ENCODE measurements around the gene MYCT1. TPM values are rescaled to one million over a fixed set of nuclear protein-coding genes. Genes with fewer than 3 reads are reported as not detected.

The MYCT1 gene
- total and polyA plus RNA-seq, 2 donors from 2014 or later, result 6.4 to 14.2 TPM

DNA sequence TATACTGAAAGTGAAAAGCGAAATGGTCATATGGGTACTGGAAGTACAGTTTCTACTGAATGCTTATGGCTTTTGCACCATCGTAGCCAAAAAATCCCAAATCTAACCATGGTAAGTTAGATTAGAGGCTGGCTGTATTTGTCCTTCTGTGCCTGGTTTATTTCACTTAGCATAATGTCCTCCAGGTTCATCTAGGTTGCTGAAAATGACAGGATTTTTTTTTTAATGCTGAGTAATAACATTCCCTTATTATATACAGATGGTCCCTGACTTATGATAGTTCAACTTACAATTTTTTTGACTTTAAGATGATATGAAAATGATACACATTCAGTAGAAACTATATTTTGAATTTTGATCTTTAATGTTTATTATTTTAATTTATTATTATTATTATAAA, 7.6 kb downstream of the MYCT1 start:
- DNase-seq (no peak), FAIRE-seq (no peak)
- TF ChIP-seq, protein P1, sequence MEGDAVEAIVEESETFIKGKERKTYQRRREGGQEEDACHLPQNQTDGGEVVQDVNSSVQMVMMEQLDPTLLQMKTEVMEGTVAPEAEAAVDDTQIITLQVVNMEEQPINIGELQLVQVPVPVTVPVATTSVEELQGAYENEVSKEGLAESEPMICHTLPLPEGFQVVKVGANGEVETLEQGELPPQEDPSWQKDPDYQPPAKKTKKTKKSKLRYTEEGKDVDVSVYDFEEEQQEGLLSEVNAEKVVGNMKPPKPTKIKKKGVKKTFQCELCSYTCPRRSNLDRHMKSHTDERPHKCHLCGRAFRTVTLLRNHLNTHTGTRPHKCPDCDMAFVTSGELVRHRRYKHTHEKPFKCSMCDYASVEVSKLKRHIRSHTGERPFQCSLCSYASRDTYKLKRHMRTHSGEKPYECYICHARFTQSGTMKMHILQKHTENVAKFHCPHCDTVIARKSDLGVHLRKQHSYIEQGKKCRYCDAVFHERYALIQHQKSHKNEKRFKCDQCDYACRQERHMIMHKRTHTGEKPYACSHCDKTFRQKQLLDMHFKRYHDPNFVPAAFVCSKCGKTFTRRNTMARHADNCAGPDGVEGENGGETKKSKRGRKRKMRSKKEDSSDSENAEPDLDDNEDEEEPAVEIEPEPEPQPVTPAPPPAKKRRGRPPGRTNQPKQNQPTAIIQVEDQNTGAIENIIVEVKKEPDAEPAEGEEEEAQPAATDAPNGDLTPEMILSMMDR (IDR thresholded peaks at IDR 0.05; ENCODE audit: borderline replicate concordance, extremely low read depth, insufficient read depth), result no peak
- H3K4me3 ChIP-seq (ENCODE audit: low read length in 3 of 3), result no peak overlapping the region
- H3K27me3 ChIP-seq (ENCODE audit: control insufficient read depth, insufficient read depth, low read length), result no peaks in the 10 kb centered on the region
- no peak overlapping the region for H3K9ac ChIP-seq (ENCODE audit: low read length in 3 of 3)
- intact Hi-C loops (cut with DNase I), result no loop called here
- H3K27ac ChIP-seq (ENCODE audit: low read depth in 2 of 2, low read length in 2 of 2), result no peak overlapping the region
- H3K36me3 ChIP-seq (ENCODE audit: control insufficient read depth in 2 of 3, insufficient read depth in 3 of 3, low read length in 3 of 3), result no peaks in the 10 kb centered on the region
- H3K9me3 ChIP-seq (ENCODE audit: control insufficient read depth in 2 of 3, insufficient read depth in 1 of 3, low read length in 3 of 3), result peaks cover 0 to 3% (median 0%) of the 10 kb centered on the region in 3 donors
- H3K4me1 ChIP-seq (ENCODE audit: control insufficient read depth in 2 of 3, insufficient read depth in 2 of 3, low read depth in 1 of 3, low read length in 3 of 3), result no peaks in the 10 kb centered on the region

DNA sequence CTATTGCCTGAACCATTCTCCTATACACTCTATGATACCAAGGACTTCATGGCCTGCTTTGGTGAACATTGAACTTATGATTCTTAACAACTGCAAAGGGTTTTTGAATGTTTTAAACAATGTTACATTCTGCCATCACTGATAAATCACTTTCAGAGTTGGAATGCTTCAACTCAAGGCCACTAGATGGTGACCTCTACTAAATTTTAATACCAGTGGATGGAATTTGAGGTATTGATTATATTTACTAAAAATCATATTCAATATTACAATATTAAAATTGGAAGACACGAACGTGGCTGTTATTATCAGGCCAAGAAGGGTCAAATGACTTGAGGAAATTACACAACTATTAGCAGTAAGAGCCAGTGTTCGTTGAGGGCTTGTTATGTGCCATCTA, 18.6 kb downstream of the MYCT1 start:
- Histone ChIP-seq H3K4me1 (ENCODE audit: control insufficient read depth in 2 of 3, insufficient read depth in 2 of 3, low read depth in 1 of 3, low read length in 3 of 3) (no peaks in the 10 kb centered on the region), H3K4me3 (ENCODE audit: low read length in 3 of 3) (no peak overlapping the region), H3K9me3 (ENCODE audit: control insufficient read depth in 2 of 3, insufficient read depth in 1 of 3, low read length in 3 of 3) (no peaks in the 10 kb centered on the region), H3K27ac (ENCODE audit: low read depth in 2 of 2, low read length in 2 of 2) (no peak overlapping the region), H3K27me3 (ENCODE audit: control insufficient read depth, insufficient read depth, low read length) (no peaks in the 10 kb centered on the region), H3K36me3 (ENCODE audit: control insufficient read depth in 2 of 3, insufficient read depth in 3 of 3, low read length in 3 of 3) (no peaks in the 10 kb centered on the region), H3K9ac (ENCODE audit: low read length in 3 of 3) (no peak overlapping the region)
- DNase-seq (no peak), FAIRE-seq (no peak)
- intact Hi-C loops (cut with DNase I), result no loop called here
- TF ChIP-seq, protein P1 (IDR thresholded peaks at IDR 0.05; ENCODE audit: borderline replicate concordance, extremely low read depth, insufficient read depth), result no peak

DNA sequence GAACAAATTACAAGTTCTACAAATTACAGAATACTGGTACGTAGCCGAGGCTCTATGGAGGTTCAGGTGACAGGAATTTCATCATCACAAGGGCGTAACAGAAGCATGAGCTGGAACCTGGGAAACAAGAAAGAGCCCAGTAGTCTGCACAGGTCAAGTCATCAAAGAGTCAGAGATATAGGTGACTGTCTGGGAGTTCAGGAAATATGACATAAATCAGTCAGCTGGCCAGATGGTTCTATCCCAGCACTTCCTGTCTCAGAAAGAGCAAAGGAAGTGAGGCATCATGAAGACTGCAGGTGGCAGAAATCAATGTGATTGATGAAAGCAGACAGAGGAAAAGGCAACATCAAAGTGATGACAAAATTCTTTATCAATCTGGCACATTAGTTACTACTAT, 23.3 kb downstream of the MYCT1 start:
- TF ChIP-seq, protein P1 (IDR thresholded peaks at IDR 0.05; ENCODE audit: borderline replicate concordance, extremely low read depth, insufficient read depth), result no peak
- H3K9ac ChIP-seq (ENCODE audit: low read length in 3 of 3), result no peak overlapping the region
- DNase-seq (peak in 2 of 5 donors; percentile 7 to 27), FAIRE-seq (no peak)
- no peaks in the 10 kb centered on the region for H3K4me1 ChIP-seq (ENCODE audit: control insufficient read depth in 2 of 3, insufficient read depth in 2 of 3, low read depth in 1 of 3, low read length in 3 of 3)
- no peaks in the 10 kb centered on the region for H3K36me3 ChIP-seq (ENCODE audit: control insufficient read depth in 2 of 3, insufficient read depth in 3 of 3, low read length in 3 of 3)
- H3K4me3 ChIP-seq (ENCODE audit: low read length in 3 of 3), result no peak overlapping the region
- intact Hi-C loops (cut with DNase I), result no loop called here
- H3K27ac ChIP-seq (ENCODE audit: low read depth in 2 of 2, low read length in 2 of 2), result no peak overlapping the region
- H3K27me3 ChIP-seq (ENCODE audit: control insufficient read depth, insufficient read depth, low read length), result no peaks in the 10 kb centered on the region
- H3K9me3 ChIP-seq (ENCODE audit: control insufficient read depth in 2 of 3, insufficient read depth in 1 of 3, low read length in 3 of 3), result no peaks in the 10 kb centered on the region

DNA sequence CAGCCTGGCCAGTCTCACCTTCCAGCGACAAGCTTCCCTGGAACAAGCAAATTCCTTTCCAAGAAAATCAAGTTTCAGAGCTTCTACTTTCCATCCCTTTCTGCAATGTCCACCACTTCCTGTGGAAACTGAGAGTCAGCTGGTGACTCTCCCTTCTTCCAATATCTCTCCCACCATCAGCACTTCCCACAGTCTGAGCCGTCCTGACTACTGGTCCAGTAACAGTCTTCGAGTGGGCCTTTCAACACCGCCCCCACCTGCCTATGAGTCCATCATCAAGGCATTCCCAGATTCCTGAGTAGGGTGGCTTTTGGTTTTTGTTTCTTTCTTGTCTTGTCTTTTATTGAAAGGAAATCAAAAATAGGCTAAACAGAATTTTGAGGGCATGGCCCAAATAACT, 24.3 kb downstream of the MYCT1 start:
- TF ChIP-seq, protein P1 (IDR thresholded peaks at IDR 0.05; ENCODE audit: borderline replicate concordance, extremely low read depth, insufficient read depth), result no peak
- intact Hi-C loops (cut with DNase I), result no loop called here
- FAIRE-seq (no peak), DNase-seq (no peak)
- H3K4me3 ChIP-seq (ENCODE audit: low read length in 3 of 3), result no peak overlapping the region
- no peak overlapping the region for H3K27ac ChIP-seq (ENCODE audit: low read depth in 2 of 2, low read length in 2 of 2)
- H3K27me3 ChIP-seq (ENCODE audit: control insufficient read depth, insufficient read depth, low read length), result no peaks in the 10 kb centered on the region
- H3K9ac ChIP-seq (ENCODE audit: low read length in 3 of 3), result no peak overlapping the region
- no peaks in the 10 kb centered on the region for H3K36me3 ChIP-seq (ENCODE audit: control insufficient read depth in 2 of 3, insufficient read depth in 3 of 3, low read length in 3 of 3)
- H3K4me1 ChIP-seq (ENCODE audit: control insufficient read depth in 2 of 3, insufficient read depth in 2 of 3, low read depth in 1 of 3, low read length in 3 of 3), result no peaks in the 10 kb centered on the region
- no peaks in the 10 kb centered on the region for H3K9me3 ChIP-seq (ENCODE audit: control insufficient read depth in 2 of 3, insufficient read depth in 1 of 3, low read length in 3 of 3)

All from kidney (tissue), 14 donors.